Measurements from ENCODE around the gene DUSP22. TPM values are rescaled to one million over a fixed set of nuclear protein-coding genes. Genes with fewer than 3 reads are reported as not detected.
A peak's percentile ranks its signal among the peaks of the same experiment; 100 is the strongest.

DUSP22 gene
- total and polyA plus RNA-seq, 9 of the 15 experiments (the other 6 are each of a cell fraction or from before 2014, with no cell fraction given): 9.3 to 19.4 (median 11.8) TPM

DNA sequence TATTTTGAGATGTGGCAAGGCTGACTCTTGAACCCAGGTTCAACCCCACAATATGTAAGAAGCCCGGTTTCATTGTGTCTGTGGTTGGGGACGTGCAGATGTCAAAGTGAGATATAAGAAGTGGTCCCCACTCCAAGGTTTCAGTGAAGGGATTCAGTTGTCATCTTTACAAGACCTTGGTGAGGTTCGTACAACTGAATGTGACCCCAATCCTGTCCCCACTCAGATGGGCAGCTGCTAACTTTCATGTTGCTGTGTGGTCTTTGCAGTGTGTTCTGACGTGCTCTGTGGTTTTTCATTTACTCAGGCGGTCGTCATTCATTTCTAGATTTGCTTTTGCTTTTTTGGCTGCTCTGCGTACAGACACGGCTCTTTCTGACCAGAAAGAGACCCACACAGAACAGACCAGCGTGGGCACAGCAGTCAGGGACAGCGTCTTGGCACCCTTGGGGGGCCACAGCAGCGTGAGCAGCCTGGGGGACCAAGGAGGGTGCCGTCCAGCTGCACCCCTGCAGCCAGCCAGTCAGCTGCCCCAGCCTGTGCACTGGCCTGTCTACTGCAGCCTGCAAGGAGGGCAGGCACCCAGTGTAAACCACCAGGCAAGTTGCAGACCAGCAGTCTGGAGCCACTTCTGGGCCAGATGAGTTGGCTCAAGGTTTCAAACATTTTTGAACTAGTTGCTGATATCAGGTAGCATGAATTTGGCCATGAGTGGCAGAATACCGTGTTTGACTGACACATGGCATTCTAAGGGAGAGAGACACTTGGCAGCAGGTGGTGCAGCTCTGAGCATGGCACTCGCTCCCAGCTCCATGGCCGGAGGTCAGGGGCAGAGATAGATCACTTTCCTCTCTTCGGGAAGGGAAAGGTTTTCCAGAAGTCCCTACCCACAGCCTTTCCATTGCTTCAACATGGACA is 49.9 kb downstream of the DUSP22 start:
- Histone ChIP-seq H3K9me3 (replicated peaks; ENCODE audit: control insufficient read depth, insufficient read depth, low read depth, low read length) (no peaks in the 10 kb centered on the region), H3K27ac (ENCODE audit: extremely low read depth, low read depth, low read length) (no peak overlapping the region), H3K9me1 (ENCODE audit: control insufficient read depth, insufficient read depth, low read length) (no peaks in the 10 kb centered on the region), H2AFZ (ENCODE audit: low read depth, low read length) (peak overlapping the region; percentile 18; the same call in 1 of the 2 replicates), H3K4me3 (no peak overlapping the region), H4K20me1 (replicated peaks; ENCODE audit: control insufficient read depth, insufficient read depth, low read length) (peaks cover 10% of the 10 kb centered on the region; the same call in 1 of the 2 replicates), H3K9ac (ENCODE audit: insufficient read depth in 1 of 2, low read depth in 2 of 2, low read length in 2 of 2) (no peak overlapping the region), H3K27me3 (ENCODE audit: control insufficient read depth in 2 of 2, insufficient read depth in 2 of 2, low read length in 2 of 2) (peaks cover 0 to 10% of the 10 kb centered on the region in 2 experiments; a peak in 3 of 5 replicates), H3K4me2 (ENCODE audit: insufficient read depth, low read length) (peak overlapping the region; percentile 62; the same call in 1 of the 2 replicates), H3K36me3 (ENCODE audit: control insufficient read depth, insufficient read depth, low read length) (no peaks in the 10 kb centered on the region), H3K79me2 (ENCODE audit: control insufficient read depth, insufficient read depth, low read length) (no peaks in the 10 kb centered on the region), H3K4me1 (replicated peaks in 1 of 2; ENCODE audit: control insufficient read depth in 2 of 2, insufficient read depth in 2 of 2, low read length in 2 of 2) (peaks cover 20 to 44% of the 10 kb centered on the region in 2 experiments)
- DNase-seq (ENCODE audit: extremely low read depth in 1 of 4, low spot score in 3 of 4): peak in 1 of 4 experiments; percentile 28
- ChIA-PET CTCF (ENCODE audit: low intra/inter-chr PET ratio) (no interaction called here), POLR2A (interaction anchor here (1.2 to 3.7 kb wide), 4 partner anchors 8 to 23 kb away, joined by 3 to 19 read pairs (median 8); no protein-coding TSS in a partner anchor)
- no TSS peak for BruUV-seq (replicated peaks)
- in situ Hi-C loops (cut with MboI) (no loop called here), intact Hi-C loops (cut with micrococcal nuclease) (loop anchor here (2.0 kb wide), 1 partner anchor 49 kb away; the partner anchor contains the start of gene DUSP22)
- TF ChIP-seq ETV5 (CRISPR knock-in tag; IDR thresholded peaks at IDR 0.05; ENCODE audit: low read depth) (no peak), OTX1 (CRISPR knock-in tag; IDR thresholded peaks at IDR 0.05) (0 out of 2 replicates have a peak, but pooled peaks have one; percentile 56), NR2C2 (CRISPR knock-in tag; IDR thresholded peaks at IDR 0.05) (no peak), NR2C2 (tag; IDR thresholded peaks at IDR 0.05) (peak; percentile 21; the same call in 1 of the 2 replicates), TFAM (CRISPR knock-in tag; conservative IDR thresholded peaks at IDR 0.05) (no peak), ZNF668 (CRISPR knock-in tag; IDR thresholded peaks at IDR 0.05) (no peak), GATA2 (CRISPR knock-in tag; IDR thresholded peaks at IDR 0.05) (peak; percentile 14; the same call in 1 of the 2 replicates), ZNF133 (CRISPR knock-in tag; IDR thresholded peaks at IDR 0.05) (no peak), YBX1 (IDR thresholded peaks at IDR 0.05) (no peak), ERF (CRISPR knock-in tag; IDR thresholded peaks at IDR 0.05) (no peak), TEAD4 (IDR thresholded peaks at IDR 0.05; ENCODE audit: low read length) (no peak), TEAD4 (CRISPR knock-in tag; IDR thresholded peaks at IDR 0.05; ENCODE audit: borderline replicate concordance) (no peak), CAMTA2 (CRISPR knock-in tag; conservative IDR thresholded peaks at IDR 0.05) (no peak), ZNF146 (CRISPR knock-in tag; IDR thresholded peaks at IDR 0.05; ENCODE audit: unreplicated experiment) (no peak), E2F3 (CRISPR knock-in tag; IDR thresholded peaks at IDR 0.05) (0 out of 2 replicates have a peak, but pooled peaks have one; percentile 35), HMGN3 (IDR thresholded peaks at IDR 0.05; ENCODE audit: borderline replicate concordance, extremely low read depth, insufficient read length, low read depth, low read length) (no peak)
- no peak for ATAC-seq
- FAIRE-seq: no peak
- 23% methylated on average over 16 of the region's 16 CpGs for WGBS (ENCODE audit: insufficient coverage, low coverage, missing lambda C conversion rate)
